Activated CD4-positive, CD25-positive, alpha-beta regulatory T cell treated with anti-CD3 and anti-CD28 coated beads, Interleukin-2, amount 50 U/mL, for 72 hours (primary cell): Measurements from ENCODE around the gene SIL1.

Experiments
- DNase-seq: peaks from one replicate; pipeline ENCODE4 v3.0.0; 2021

Gene SIL1

GRCh38 chr5:138951986-138952735, 246.0 kb downstream of the SIL1 start:
- no peak for DNase-seq

- DNase-seq = no peak
Observed at GRCh38 chr5:138951091-138951985, 246.8 kb downstream of the SIL1 start.

- no peak for DNase-seq
Observed at GRCh38 chr5:138950421-138951031, 247.6 kb downstream of the SIL1 start.

- DNase-seq = no peak
Observed at GRCh38 chr5:138949988-138950387, 248.2 kb downstream of the SIL1 start.

GRCh38 chr5:138949223-138949574, 249.0 kb downstream of the SIL1 start:
- DNase-seq = no peak

GRCh38 chr5:138948471-138949222, 249.5 kb downstream of the SIL1 start:
- no peak for DNase-seq

GRCh38 chr5:138947780-138948179, 250.4 kb downstream of the SIL1 start:
- DNase-seq = no peak

GRCh38 chr5:138946831-138947560, 251.2 kb downstream of the SIL1 start:
- no peak for DNase-seq

GRCh38 chr5:138946241-138946623, 251.9 kb downstream of the SIL1 start:
- no peak for DNase-seq

GRCh38 chr5:138945421-138946240, 252.5 kb downstream of the SIL1 start:
- no peak for DNase-seq

- DNase-seq = no peak
Observed at GRCh38 chr5:138944527-138945322, 253.4 kb downstream of the SIL1 start.

- no peak for DNase-seq
Observed at GRCh38 chr5:138943599-138944173, 254.5 kb downstream of the SIL1 start.

GRCh38 chr5:138942861-138943260, 255.3 kb downstream of the SIL1 start:
- DNase-seq = no peak

GRCh38 chr5:138942066-138942465, 256.1 kb downstream of the SIL1 start:
- no peak for DNase-seq

GRCh38 chr5:138938526-138938925, 259.6 kb downstream of the SIL1 start:
- no peak for DNase-seq

GRCh38 chr5:138937392-138938387, 260.5 kb downstream of the SIL1 start:
- no peak for DNase-seq

GRCh38 chr5:138936968-138937345, 261.2 kb downstream of the SIL1 start:
- no peak for DNase-seq

GRCh38 chr5:138936225-138936967, 261.8 kb downstream of the SIL1 start:
- DNase-seq = no peak
